Kidney tubule cell (primary cell): Measurements from ENCODE around the gene SNX4.
A peak's percentile ranks its signal among the peaks of the same experiment; 100 is the strongest.

Source experiments
- DNase-seq: peaks from one replicate; pipeline ENCODE4 v3.0.0-alpha.2; 2018; ENCODE audit warnings: low spot score

Gene SNX4

GRCh38 chr3:125403789-125404188 is 116.2 kb downstream of the SNX4 start:
- DNase-seq: peak; percentile 59

- DNase-seq: no peak
Observed at GRCh38 chr3:125402639-125403038, 117.4 kb downstream of the SNX4 start.

DNA sequence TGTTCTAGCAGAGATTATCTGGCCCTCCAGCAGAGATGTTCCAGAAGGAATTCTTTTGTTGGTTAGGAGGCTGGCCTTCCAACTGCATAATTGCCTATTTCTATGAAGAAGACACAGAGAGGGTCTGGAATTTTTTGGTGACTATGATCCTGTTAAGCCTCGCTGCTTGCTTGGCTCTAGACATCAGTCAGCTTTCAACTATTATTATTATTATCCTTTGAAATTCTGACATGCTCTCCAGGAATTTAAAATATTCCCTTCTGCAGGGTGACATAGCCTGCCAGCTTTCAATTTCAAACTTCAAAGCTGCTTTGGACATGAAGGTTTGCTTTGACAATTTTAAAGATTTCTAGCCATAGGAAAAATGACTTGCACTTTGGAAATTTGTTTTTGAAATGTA is 118.6 kb downstream of the SNX4 start:
- DNase-seq: peak; percentile 89

DNA sequence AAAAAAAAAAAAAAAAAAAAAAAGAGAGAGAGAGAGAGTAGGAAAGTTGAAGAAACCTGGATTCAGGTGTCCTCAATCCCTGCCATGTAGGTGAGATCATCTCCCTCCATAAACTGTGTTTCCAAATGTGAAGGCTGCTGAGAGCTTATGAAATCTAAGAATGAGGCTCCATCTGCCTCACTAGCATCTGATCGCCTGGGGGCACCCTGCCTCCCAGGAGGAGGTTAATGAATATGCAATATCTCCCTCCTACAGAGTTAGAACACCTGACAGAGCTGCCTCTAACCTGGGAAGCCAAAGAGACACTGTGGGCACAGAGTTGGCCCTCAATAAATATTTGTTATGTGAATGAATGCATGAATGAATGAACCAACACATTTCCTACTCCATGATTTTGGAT is 121.0 kb downstream of the SNX4 start:
- DNase-seq: peak; percentile 33
